Activated naive CD4-positive, alpha-beta T cell treated with Interleukin-2 at 50 U/mL for 16 hours (primary cell): ENCODE data around the gene ZNF654.
A peak's percentile ranks its signal among the peaks of the same experiment; 100 is the strongest.
"Not testable (repeated sequence)": the region's sequence is repeated elsewhere in the genome, so short reads cannot be mapped to it uniquely, and the experiment has no call there.

Experiments used
- DNase-seq: peaks from one replicate; pipeline ENCODE4 v3.0.0-alpha.2; 2020

ZNF654 gene

GRCh38 chr3:88147261-88147660, 88.2 kb downstream of the ZNF654 start:
- no peak for DNase-seq

- no peak for DNase-seq
Observed at GRCh38 chr3:88148651-88149050, 89.6 kb downstream of the ZNF654 start.

GRCh38 chr3:88149101-88149508, 90.0 kb downstream of the ZNF654 start:
- DNase-seq: peak; percentile 39

GRCh38 chr3:88149509-88150362, 90.7 kb downstream of the ZNF654 start, which contains the start of gene C3orf38:
Gene C3orf38 (plus strand): TSS chr3:88149959. CDS start chr3:88150053, 94 bp downstream.
- DNase-seq: peak; percentile 80

GRCh38 chr3:88150371-88150770, 91.3 kb downstream of the ZNF654 start:
- no peak for DNase-seq

GRCh38 chr3:88150806-88151205, 91.8 kb downstream of the ZNF654 start:
- no peak for DNase-seq

- DNase-seq: no peak
Observed at GRCh38 chr3:88151358-88151757, 92.3 kb downstream of the ZNF654 start.

- no peak for DNase-seq
Observed at GRCh38 chr3:88152841-88153240, 93.8 kb downstream of the ZNF654 start.

- DNase-seq: no peak
Observed at GRCh38 chr3:88166419-88166971, 107.4 kb downstream of the ZNF654 start.

- DNase-seq: no peak
Observed at GRCh38 chr3:88167173-88167572, 108.1 kb downstream of the ZNF654 start.

- DNase-seq: no peak
Observed at GRCh38 chr3:88167704-88168103, 108.6 kb downstream of the ZNF654 start.

GRCh38 chr3:88168171-88168570, 109.1 kb downstream of the ZNF654 start:
- DNase-seq: no peak

GRCh38 chr3:88180398-88180999, 121.4 kb downstream of the ZNF654 start:
- no peak for DNase-seq

GRCh38 chr3:88182165-88182918, 123.3 kb downstream of the ZNF654 start:
- DNase-seq: not testable (repeated sequence)

GRCh38 chr3:88188436-88188835, 129.4 kb downstream of the ZNF654 start:
- DNase-seq: no peak

GRCh38 chr3:88189361-88189810, 130.3 kb downstream of the ZNF654 start:
- no peak for DNase-seq

- no peak for DNase-seq
Observed at GRCh38 chr3:88191872-88192409, 132.9 kb downstream of the ZNF654 start.

GRCh38 chr3:88192631-88193030, 133.6 kb downstream of the ZNF654 start:
- no peak for DNase-seq
